Right atrium auricular region (tissue), 2 donors: ENCODE results near the gene NME3. TPM values are rescaled to one million over a fixed set of nuclear protein-coding genes. Genes with fewer than 3 reads are reported as not detected.

Experiments
- DNase-seq: peaks from one replicate; pipeline ENCODE4 v3.0.0-alpha.2; 2019; ENCODE audit warnings: low spot score
- H3K27ac ChIP-seq, 2 donors: fragments of 200-600 bp; sonication (generic); 1 replicate in 1 of 2; 2 replicates in 1 of 2; pipeline ENCODE4 v1.5.1; 2016 to 2019
- H3K27me3 ChIP-seq, 2 donors: fragments of 200-600 bp; sonication (generic); one replicate each; pipeline versions ENCODE4 v1.5.1 to v1.6.0; 2017 to 2019
- H3K36me3 ChIP-seq: fragments of 200-600 bp; sonication (generic); one replicate; pipeline ENCODE4 v1.5.1; 2016
- H3K4me1 ChIP-seq, 2 donors: fragments of 200-600 bp; sonication (generic); one replicate each; pipeline versions ENCODE4 v1.5.1 to v1.6.0; 2017 to 2019
- H3K4me3 ChIP-seq, 2 donors: fragments of 200-600 bp; sonication (generic); 1 replicate in 1 of 2; 2 replicates in 1 of 2; pipeline ENCODE4 v1.5.1; 2017 to 2019; ENCODE audit warnings: mild to moderate bottlenecking in 1 of 2, moderate library complexity in 1 of 2
- H3K9me3 ChIP-seq, 2 donors: fragments of 200-600 bp; sonication (generic); one replicate each; pipeline ENCODE4 v1.5.1; 2019
- CTCF ChIP-seq, 2 donors: fragments of 200-600 bp; sonication (generic); IDR thresholded peaks; one replicate each; pipeline ENCODE4 v1.5.1; 2019; ENCODE audit warnings: antibody characterized with exemption in 2 of 2
- total RNA-seq, 2 donors: library from RNA; depleted of rRNA; stranded (reverse); fragments of >200 nt; gene quantifications; one replicate each; pipeline ENCODE4 v1.1.0, GENCODE V29; 2016

The NME3 gene
- total RNA-seq, 2 donors from 2014 or later: 51.3 to 56.2 TPM

- TF ChIP-seq CTCF (IDR thresholded peaks at IDR 0.05): no peak
- Histone ChIP-seq H3K36me3 (peaks cover 38% of the 10 kb centered on the region), H3K9me3 (no peaks in the 10 kb centered on the region), H3K4me3 (peak overlapping the region; percentile 70 to 94), H3K27ac (peak overlapping the region; percentile 95 to 97), H3K27me3 (no peaks in the 10 kb centered on the region), H3K4me1 (peaks cover 0 to 39% of the 10 kb centered on the region in 2 donors)
- peak; percentile 70 for DNase-seq
These were observed 785 bp downstream of the NME3 start for GRCh38 chr16:1770328-1771187.

- H3K4me3 ChIP-seq: peak overlapping the region in 1 of 2 donors; percentile 94
- H3K9me3 ChIP-seq: no peaks in the 10 kb centered on the region
- H3K36me3 ChIP-seq: peaks cover 45% of the 10 kb centered on the region
- H3K4me1 ChIP-seq: peaks cover 0 to 38% of the 10 kb centered on the region in 2 donors
- TF ChIP-seq CTCF (IDR thresholded peaks at IDR 0.05): no peak
- DNase-seq: no peak
- H3K27ac ChIP-seq: peak overlapping the region; percentile 95 to 97
- H3K27me3 ChIP-seq: no peaks in the 10 kb centered on the region
These were observed 1.7 kb downstream of the NME3 start for GRCh38 chr16:1769402-1770300.

- Histone ChIP-seq H3K27ac (no peak overlapping the region), H3K4me3 (no peak overlapping the region), H3K27me3 (no peaks in the 10 kb centered on the region), H3K4me1 (peaks cover 0 to 31% of the 10 kb centered on the region in 2 donors), H3K36me3 (peaks cover 53% of the 10 kb centered on the region), H3K9me3 (no peaks in the 10 kb centered on the region)
- TF ChIP-seq CTCF (IDR thresholded peaks at IDR 0.05): no peak
- no peak for DNase-seq
These were observed 2.5 kb downstream of the NME3 start for GRCh38 chr16:1768767-1769401.

GRCh38 chr16:1768061-1768766, 3.1 kb downstream of the NME3 start:
- TF ChIP-seq CTCF (IDR thresholded peaks at IDR 0.05): no peak

More at GRCh38 chr16:1768061-1768766, 3.1 kb downstream of the NME3 start:
- no peaks in the 10 kb centered on the region for H3K9me3 ChIP-seq
- H3K4me3 ChIP-seq: no peak overlapping the region
- H3K36me3 ChIP-seq: peaks cover 59% of the 10 kb centered on the region
- DNase-seq: no peak
- peaks cover 0 to 26% of the 10 kb centered on the region in 2 donors for H3K4me1 ChIP-seq
- no peak overlapping the region for H3K27ac ChIP-seq
- H3K27me3 ChIP-seq: no peaks in the 10 kb centered on the region
